ENCODE measurements around the gene CD46. TPM values are rescaled to one million over a fixed set of nuclear protein-coding genes. Genes with fewer than 3 reads are reported as not detected.

Gene CD46
- total and polyA plus RNA-seq, 10 of the 15 experiments (the other 5 are each of a cell fraction or from before 2014, with no cell fraction given), result 61.1 to 198 (median 81.4) TPM

DNA sequence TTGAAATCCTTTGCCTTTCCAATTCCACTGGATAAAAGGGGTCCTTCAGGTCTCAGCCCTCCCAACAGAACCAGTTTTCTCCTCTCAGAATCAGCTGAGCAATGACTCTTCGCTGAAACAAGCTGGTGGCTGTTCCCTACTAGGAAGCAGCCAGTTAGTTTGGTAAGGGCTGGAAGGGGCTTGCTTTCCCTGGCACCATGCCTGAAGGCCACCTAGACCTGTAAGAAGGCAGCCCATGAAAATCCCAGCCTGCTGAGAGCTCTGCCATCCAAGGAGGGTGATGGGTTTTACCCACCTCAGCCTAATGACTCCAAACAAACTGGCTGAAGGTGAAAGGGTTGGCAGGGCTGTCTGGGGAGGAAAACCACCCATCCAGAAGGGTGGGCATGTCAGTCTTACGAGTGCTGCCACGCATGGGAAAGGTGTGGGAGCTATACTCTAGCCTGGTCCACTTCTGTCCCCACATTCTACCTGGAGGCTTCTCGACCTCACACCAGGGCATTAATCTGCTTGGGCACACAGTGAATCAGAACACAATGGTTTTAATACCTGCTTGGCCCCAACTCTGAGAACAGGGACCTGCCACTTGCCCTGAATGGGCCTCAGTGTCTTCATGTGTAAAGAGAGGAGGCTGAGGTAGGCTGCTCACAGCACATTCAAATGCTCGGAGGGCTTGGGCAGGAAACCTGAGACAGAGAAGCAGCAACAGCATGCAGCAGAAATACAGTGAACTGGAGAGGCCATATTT is 53.0 kb downstream of the CD46 start:
- RAD21 ChIA-PET (ENCODE audit: unreplicated experiment), result interaction anchor here (0.7 kb wide), 1 partner anchor 80 kb away, joined by 4 read pairs; no protein-coding TSS in a partner anchor
- Histone ChIP-seq H4K20me1 (ENCODE audit: control insufficient read depth, insufficient read depth) (no peaks in the 10 kb centered on the region; the same call in 1 of the 2 replicates), H3K79me2 (ENCODE audit: control insufficient read depth, insufficient read depth, low read length) (no peaks in the 10 kb centered on the region), H3K9me3 (replicated peaks; ENCODE audit: control insufficient read depth, insufficient read depth, low read length) (no peaks in the 10 kb centered on the region), H2AFZ (ENCODE audit: control insufficient read depth, low read depth, low read length) (no peak overlapping the region), H3K36me3 (ENCODE audit: control insufficient read depth in 2 of 2, insufficient read depth in 2 of 2, low read length in 1 of 2) (peaks cover 36% of the 10 kb centered on the region in 2 experiments), H3K4me2 (ENCODE audit: control insufficient read depth, insufficient read depth) (no peak overlapping the region), H3K4me3 (no peak overlapping the region), H3K27me3 (replicated peaks in 1 of 2; ENCODE audit: control insufficient read depth in 2 of 2, insufficient read depth in 2 of 2, low read length in 1 of 2) (no peaks in the 10 kb centered on the region), H3K4me1 (ENCODE audit: control insufficient read depth, insufficient read depth, low read length) (peaks cover 18% of the 10 kb centered on the region), H3K27ac (ENCODE audit: control insufficient read depth, insufficient read depth) (no peak overlapping the region), H3K9ac (ENCODE audit: control insufficient read depth, insufficient read depth, low read length) (no peak overlapping the region)
- FAIRE-seq (no peak), DNase-seq (ENCODE audit: low read depth, low spot score) (no peak), ATAC-seq (no peak)
- BruUV-seq (replicated peaks), result no TSS peak
- in situ Hi-C loops (cut with MboI), result no loop called here
- POLR2A ChIA-PET, result no interaction called here
- SMC1A ChIA-PET (ENCODE audit: uncharacterized antibody, unreplicated experiment), result interaction anchor here (1.1 kb wide), 1 partner anchor 9 kb away, joined by 3 read pairs; no protein-coding TSS in a partner anchor
- intact Hi-C loops (cut with micrococcal nuclease; ENCODE audit: unreplicated experiment), result no loop called here
- peak; percentile 45; the same call in 1 of the 2 replicates for TF ChIP-seq POLR2AphosphoS5 (IDR thresholded peaks at IDR 0.05; ENCODE audit: low read length)
- TF ChIP-seq, protein P1, sequence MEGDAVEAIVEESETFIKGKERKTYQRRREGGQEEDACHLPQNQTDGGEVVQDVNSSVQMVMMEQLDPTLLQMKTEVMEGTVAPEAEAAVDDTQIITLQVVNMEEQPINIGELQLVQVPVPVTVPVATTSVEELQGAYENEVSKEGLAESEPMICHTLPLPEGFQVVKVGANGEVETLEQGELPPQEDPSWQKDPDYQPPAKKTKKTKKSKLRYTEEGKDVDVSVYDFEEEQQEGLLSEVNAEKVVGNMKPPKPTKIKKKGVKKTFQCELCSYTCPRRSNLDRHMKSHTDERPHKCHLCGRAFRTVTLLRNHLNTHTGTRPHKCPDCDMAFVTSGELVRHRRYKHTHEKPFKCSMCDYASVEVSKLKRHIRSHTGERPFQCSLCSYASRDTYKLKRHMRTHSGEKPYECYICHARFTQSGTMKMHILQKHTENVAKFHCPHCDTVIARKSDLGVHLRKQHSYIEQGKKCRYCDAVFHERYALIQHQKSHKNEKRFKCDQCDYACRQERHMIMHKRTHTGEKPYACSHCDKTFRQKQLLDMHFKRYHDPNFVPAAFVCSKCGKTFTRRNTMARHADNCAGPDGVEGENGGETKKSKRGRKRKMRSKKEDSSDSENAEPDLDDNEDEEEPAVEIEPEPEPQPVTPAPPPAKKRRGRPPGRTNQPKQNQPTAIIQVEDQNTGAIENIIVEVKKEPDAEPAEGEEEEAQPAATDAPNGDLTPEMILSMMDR (IDR thresholded peaks at IDR 0.05 in 2 of 3, conservative IDR thresholded peaks at IDR 0.05 in 1 of 3; ENCODE audit: control insufficient read depth in 2 of 3, extremely low read depth in 1 of 3, insufficient read depth in 1 of 3, low read depth in 3 of 3, low read length in 3 of 3), result no peak
- CTCF ChIA-PET, result interaction anchor here (1.8 kb wide), 1 partner anchor 64 kb away, joined by 4 read pairs; no protein-coding TSS in a partner anchor
- WGBS (ENCODE audit: insufficient coverage, insufficient replicate concordance, low lambda C conversion rate, missing lambda C conversion rate), result 87% methylated on average over 5 of the region's 5 CpGs
